Stimulated activated memory B cell treated with anti-CD40 and anti-IgM and Interleukin-4, amounts not matched to agents 10 μg/mL and 1 μg/mL and 100 μg/mL, for 72 hours (primary cell): ENCODE results near the gene EGFL7.

ENCODE experiments used
- ATAC-seq: fragments of 150-1000 bp; cut with Tn5 transposase; 2 replicates; pipeline ENCODE4 v1.10.0; 2021
- H3K27ac Mint-ChIP-seq: one replicate; pipeline ENCODE4 v1.8.0; 2022; ENCODE audit warnings: mild to moderate bottlenecking, mixed read lengths
- H3K27me3 Mint-ChIP-seq: one replicate; pipeline ENCODE4 v1.8.0; 2022; ENCODE audit warnings: mixed read lengths
- H3K36me3 Mint-ChIP-seq: one replicate; pipeline ENCODE4 v1.8.0; 2022; ENCODE audit warnings: mixed read lengths
- H3K4me1 Mint-ChIP-seq: one replicate; pipeline ENCODE4 v1.8.0; 2022; ENCODE audit warnings: mixed read lengths
- H3K4me3 Mint-ChIP-seq: one replicate; pipeline ENCODE4 v1.8.0; 2022; ENCODE audit warnings: mild to moderate bottlenecking, moderate library complexity, mixed read lengths
- H3K9me3 Mint-ChIP-seq: one replicate; pipeline ENCODE4 v1.8.0; 2022; ENCODE audit warnings: mixed read lengths

The EGFL7 gene

DNA sequence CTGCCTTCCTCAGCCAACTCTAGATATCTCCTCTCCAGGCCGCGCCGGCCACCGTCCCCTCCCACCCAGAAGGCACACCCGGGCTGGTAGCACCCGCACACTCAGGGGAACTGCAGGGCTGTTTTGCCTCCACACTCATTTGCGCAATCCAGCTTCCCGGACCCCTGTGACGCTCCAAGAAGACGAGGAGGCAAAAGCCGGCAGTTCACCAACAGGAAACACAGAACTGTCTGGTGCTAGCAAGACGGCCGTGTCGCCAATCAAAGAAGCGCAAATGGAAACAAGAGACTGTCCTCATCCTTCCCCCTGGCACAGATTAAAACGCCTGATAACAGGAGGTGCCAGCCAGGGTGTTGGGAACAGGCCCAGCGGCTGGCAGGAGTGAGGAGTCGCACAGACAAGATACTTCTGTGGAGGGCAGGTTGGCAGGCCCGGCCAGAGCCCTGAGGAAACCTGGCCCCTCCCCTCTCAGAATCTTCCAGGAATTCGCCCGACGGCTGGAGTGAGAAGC lies 16.8 kb downstream of the EGFL7 start:
- Mint-ChIP-seq H3K27ac (no peak overlapping the region), H3K4me1 (peaks cover 9% of the 10 kb centered on the region)

DNA sequence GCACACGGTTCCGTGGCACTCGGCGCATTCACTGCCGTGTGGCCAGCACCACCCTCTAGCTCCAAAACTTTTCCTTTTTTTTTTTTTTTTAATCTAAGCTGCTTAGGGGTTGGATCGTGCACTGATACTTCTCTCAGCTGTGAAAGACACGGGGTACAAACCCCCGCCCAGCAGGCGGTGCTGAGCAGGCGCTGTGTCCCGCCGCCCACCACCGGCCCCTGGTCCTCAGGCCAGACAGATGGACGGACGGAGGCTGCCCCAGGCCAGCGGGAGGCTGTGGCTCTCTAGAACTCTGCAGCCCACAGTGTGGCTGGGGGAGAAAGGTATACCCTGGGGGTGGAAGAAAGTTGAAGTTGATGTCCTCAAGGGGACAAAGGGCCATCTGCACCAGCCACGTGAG lies 18.3 kb downstream of the EGFL7 start:
- no peaks in the 10 kb centered on the region for H3K9me3 Mint-ChIP-seq
- H3K4me3 Mint-ChIP-seq, result no peak overlapping the region
- ATAC-seq, result no peak
- no peaks in the 10 kb centered on the region for H3K27me3 Mint-ChIP-seq
- no peak overlapping the region for H3K27ac Mint-ChIP-seq
- peaks cover 5% of the 10 kb centered on the region for H3K36me3 Mint-ChIP-seq
- peaks cover 13% of the 10 kb centered on the region for H3K4me1 Mint-ChIP-seq

More for the DNA sequence above, 16.8 kb downstream of the EGFL7 start:
- H3K9me3 Mint-ChIP-seq, result no peaks in the 10 kb centered on the region
- H3K27me3 Mint-ChIP-seq, result no peaks in the 10 kb centered on the region
- H3K4me3 Mint-ChIP-seq, result no peak overlapping the region
- ATAC-seq, result no peak
- H3K36me3 Mint-ChIP-seq, result peaks cover 5% of the 10 kb centered on the region

DNA sequence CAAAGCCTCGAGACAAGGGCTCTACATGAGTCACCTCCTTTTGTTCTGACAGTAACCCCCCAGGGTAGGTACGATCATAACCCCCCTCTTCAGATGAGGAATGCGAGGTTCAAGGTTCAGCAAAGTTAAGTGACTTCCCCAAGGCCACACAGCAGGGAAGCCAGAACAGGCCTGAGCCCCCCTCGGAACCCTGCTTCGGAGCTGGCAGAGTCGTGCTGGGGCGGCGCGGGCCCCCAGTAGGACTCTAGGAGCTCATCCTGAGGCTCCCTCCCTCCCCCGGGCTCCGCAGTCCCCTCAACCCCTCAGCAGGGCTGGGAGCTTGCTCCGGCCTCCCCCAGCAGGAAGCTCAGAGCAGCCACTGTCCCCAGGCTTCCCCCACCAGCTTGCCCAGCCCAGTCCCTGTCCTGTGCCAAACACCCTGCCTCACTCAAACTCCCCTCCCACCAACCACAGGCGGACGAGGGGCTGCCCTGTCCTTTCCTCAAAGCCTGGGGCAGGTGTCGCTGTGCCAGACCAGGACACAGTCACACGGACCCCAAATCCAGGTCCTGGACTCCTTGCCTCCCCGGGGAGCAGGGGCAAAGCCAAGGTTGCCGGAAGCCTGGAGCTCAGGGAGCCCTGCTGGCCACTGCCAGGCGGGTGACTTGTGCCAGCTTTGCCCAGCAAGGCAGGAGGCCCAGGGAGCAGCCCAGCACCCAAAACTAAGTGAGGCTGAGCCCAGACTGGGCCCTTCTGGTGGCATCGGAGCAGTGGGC lies 19.4 kb downstream of the EGFL7 start:
- no peak overlapping the region for H3K4me3 Mint-ChIP-seq
- no peaks in the 10 kb centered on the region for H3K9me3 Mint-ChIP-seq
- peaks cover 17% of the 10 kb centered on the region for H3K4me1 Mint-ChIP-seq
- H3K27ac Mint-ChIP-seq, result no peak overlapping the region
- H3K36me3 Mint-ChIP-seq, result no peaks in the 10 kb centered on the region
- no peak for ATAC-seq
- no peaks in the 10 kb centered on the region for H3K27me3 Mint-ChIP-seq

- Mint-ChIP-seq H3K9me3 (no peaks in the 10 kb centered on the region), H3K4me1 (peaks cover 17% of the 10 kb centered on the region), H3K27me3 (no peaks in the 10 kb centered on the region), H3K36me3 (no peaks in the 10 kb centered on the region), H3K4me3 (no peak overlapping the region), H3K27ac (no peak overlapping the region)
- ATAC-seq, result no peak
Measured at GRCh38 chr9:136682710-136683109, 20.0 kb downstream of the EGFL7 start.

- H3K36me3 Mint-ChIP-seq, result no peaks in the 10 kb centered on the region
- no peaks in the 10 kb centered on the region for H3K27me3 Mint-ChIP-seq
- H3K4me3 Mint-ChIP-seq, result no peak overlapping the region
- no peak for ATAC-seq
- H3K9me3 Mint-ChIP-seq, result no peaks in the 10 kb centered on the region
- no peak overlapping the region for H3K27ac Mint-ChIP-seq
- H3K4me1 Mint-ChIP-seq, result peaks cover 22% of the 10 kb centered on the region
Measured at GRCh38 chr9:136683173-136683745, 20.5 kb downstream of the EGFL7 start.

DNA sequence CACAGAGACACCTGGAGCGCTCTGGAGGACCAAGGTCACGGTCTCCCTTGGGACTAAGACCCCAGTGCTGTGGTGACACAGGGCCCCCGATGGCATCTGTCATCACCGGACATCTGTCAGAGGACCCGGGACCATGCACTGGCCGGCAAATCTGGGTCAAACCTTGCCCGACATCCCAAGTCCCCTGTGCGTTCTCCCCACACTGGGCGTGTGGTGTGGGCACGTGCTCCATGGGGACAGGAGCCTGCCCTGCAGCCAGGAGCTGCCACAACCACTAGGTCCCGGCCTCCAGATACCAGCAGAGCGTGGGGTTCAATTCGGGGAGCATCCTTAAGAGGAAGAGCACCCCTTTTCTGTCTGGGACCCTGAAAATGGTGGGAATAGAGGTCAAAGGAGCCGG lies 21.0 kb downstream of the EGFL7 start:
- ATAC-seq, result no peak
- Mint-ChIP-seq H3K9me3 (no peaks in the 10 kb centered on the region), H3K36me3 (no peaks in the 10 kb centered on the region), H3K27me3 (no peaks in the 10 kb centered on the region), H3K27ac (no peak overlapping the region), H3K4me1 (peaks cover 24% of the 10 kb centered on the region), H3K4me3 (no peak overlapping the region)

DNA sequence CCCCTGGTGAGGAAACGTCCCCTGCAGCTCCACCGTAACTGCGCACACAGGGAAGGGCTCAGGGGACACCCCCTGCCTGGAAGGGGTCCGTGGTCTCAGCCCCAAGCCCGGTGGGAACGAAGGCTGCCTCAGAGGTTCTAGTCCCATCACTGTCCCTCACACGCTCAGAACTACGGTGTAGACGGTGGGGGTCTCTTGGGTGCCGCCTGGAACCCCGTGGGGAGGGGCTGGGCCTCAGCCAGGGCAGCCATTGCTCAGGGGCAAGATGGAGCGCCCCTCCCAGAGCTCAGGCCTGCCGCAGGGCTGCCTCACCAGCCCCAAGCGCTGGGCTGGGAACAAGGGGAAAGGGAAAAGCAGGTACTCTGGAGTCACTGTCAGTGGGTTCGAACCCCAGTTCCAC lies 21.6 kb downstream of the EGFL7 start:
- no peak overlapping the region for H3K27ac Mint-ChIP-seq
- no peaks in the 10 kb centered on the region for H3K27me3 Mint-ChIP-seq
- no peaks in the 10 kb centered on the region for H3K9me3 Mint-ChIP-seq
- peaks cover 19% of the 10 kb centered on the region for H3K4me1 Mint-ChIP-seq
- H3K36me3 Mint-ChIP-seq, result no peaks in the 10 kb centered on the region
- no peak for ATAC-seq
- no peak overlapping the region for H3K4me3 Mint-ChIP-seq

DNA sequence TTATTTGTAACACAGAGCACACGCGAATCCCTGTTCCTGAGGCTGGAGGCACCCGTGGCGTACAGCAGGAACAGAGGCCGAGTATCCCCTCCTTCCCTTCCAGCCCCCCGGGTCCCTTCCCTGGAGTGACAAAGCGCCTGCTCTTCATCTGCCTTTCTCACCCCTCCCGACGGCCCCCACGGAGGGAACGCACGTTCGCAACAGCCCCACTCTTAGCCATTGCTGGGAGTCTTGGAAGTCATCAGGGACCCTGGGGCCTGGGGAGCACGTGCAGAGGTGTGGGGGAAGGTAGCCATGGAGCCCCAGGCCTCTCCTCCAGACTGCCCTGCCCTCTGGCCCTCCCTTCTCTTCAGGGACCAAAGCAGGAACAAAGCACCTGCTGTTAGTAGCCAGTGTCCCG lies 22.1 kb downstream of the EGFL7 start:
- Mint-ChIP-seq H3K27ac (no peak overlapping the region), H3K4me3 (no peak overlapping the region), H3K4me1 (peaks cover 15% of the 10 kb centered on the region), H3K27me3 (peaks cover 2% of the 10 kb centered on the region), H3K9me3 (no peaks in the 10 kb centered on the region), H3K36me3 (no peaks in the 10 kb centered on the region)
- no peak for ATAC-seq

GRCh38 chr9:136685216-136685615 lies 22.5 kb downstream of the EGFL7 start:
- Mint-ChIP-seq H3K27me3 (peaks cover 6% of the 10 kb centered on the region), H3K36me3 (no peaks in the 10 kb centered on the region), H3K27ac (no peak overlapping the region), H3K9me3 (no peaks in the 10 kb centered on the region), H3K4me3 (no peak overlapping the region), H3K4me1 (peaks cover 15% of the 10 kb centered on the region)
- no peak for ATAC-seq

- Mint-ChIP-seq H3K27ac (peak overlapping the region; percentile 53), H3K4me3 (peak overlapping the region; percentile 78), H3K4me1 (peaks cover 15% of the 10 kb centered on the region), H3K27me3 (peaks cover 14% of the 10 kb centered on the region), H3K36me3 (no peaks in the 10 kb centered on the region), H3K9me3 (no peaks in the 10 kb centered on the region)
- ATAC-seq, result no peak
Measured at GRCh38 chr9:136685790-136686533, 23.2 kb downstream of the EGFL7 start.

DNA sequence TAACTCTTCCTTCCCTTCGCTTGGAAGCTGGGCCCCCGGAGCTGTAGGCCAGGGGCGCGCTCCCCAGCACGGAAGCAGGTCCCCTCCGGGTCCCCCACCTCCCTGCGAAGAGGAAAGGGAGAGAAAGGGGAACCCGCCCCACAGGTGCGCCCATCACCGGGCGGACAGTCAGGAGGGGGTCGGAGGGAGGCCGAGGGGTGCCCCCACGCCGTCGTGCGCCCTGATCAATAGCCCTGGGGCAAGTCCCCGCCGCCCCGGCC lies 23.7 kb downstream of the EGFL7 start:
- Mint-ChIP-seq H3K27ac (peak overlapping the region; percentile 53), H3K4me3 (peak overlapping the region; percentile 78), H3K4me1 (peaks cover 15% of the 10 kb centered on the region), H3K36me3 (no peaks in the 10 kb centered on the region), H3K27me3 (peaks cover 19% of the 10 kb centered on the region), H3K9me3 (no peaks in the 10 kb centered on the region)
- peak; percentile 0 for ATAC-seq

DNA sequence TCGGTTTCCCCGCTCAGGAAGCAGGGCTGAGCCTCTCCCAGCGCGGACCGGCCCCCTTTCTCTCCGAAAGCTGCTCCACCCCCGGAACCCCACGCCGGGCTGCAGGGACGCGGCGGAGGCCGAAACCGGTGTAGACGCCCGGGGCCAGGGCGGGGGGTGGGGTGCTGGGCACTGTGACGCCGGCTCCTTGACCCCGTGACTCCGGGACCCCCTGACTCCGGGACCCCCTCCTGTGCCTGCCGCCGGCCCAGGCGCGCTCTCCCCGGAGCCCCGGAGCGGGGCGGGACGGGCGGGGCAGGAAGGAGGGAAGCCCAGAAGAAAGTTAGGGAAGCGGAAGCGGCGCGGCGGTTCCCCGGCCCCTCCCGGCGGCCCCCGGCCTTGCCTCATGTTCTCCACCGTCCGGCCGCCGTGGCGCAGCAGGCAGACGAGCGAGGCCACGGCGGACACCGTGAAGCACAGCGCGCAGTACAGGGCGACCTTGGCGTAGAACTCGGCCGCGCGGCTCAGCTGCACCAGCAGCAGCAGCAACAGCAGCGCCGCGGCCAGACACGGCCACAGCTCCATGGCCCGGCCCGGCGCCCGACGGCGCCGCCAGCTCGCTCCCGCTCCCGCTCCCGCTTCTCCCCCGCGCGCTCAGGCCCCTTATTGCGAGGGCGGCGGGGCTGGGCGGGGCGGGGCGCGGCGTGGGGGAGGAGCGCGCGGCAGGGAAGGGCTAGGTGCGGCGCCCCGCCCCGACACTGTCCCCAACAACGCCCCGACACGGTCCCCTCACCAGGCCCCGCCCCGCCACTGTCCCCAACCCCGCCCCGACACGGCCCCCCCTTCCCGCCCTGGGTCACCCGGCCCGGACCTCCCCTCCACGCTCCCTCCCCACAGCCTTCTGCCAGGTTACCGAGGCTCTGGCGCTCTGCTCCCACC lies 24.3 kb downstream of the EGFL7 start, which contains the start of gene AGPAT2:
TSS of gene AGPAT2 (minus strand) at position 664 of the 918 bp plus-strand sequence. CDS start at position 564, 100 bp downstream.
- Mint-ChIP-seq H3K4me3 (peak within 1 kb of the TSS; percentile 78), H3K36me3 (no peaks in the 10 kb centered on the region), H3K27me3 (peaks cover 21% of the 10 kb centered on the region), H3K9me3 (no peaks in the 10 kb centered on the region), H3K27ac (peak within 1 kb of the TSS; percentile 53), H3K4me1 (peaks cover 15% of the 10 kb centered on the region)
- peak; percentile 91 for ATAC-seq

DNA sequence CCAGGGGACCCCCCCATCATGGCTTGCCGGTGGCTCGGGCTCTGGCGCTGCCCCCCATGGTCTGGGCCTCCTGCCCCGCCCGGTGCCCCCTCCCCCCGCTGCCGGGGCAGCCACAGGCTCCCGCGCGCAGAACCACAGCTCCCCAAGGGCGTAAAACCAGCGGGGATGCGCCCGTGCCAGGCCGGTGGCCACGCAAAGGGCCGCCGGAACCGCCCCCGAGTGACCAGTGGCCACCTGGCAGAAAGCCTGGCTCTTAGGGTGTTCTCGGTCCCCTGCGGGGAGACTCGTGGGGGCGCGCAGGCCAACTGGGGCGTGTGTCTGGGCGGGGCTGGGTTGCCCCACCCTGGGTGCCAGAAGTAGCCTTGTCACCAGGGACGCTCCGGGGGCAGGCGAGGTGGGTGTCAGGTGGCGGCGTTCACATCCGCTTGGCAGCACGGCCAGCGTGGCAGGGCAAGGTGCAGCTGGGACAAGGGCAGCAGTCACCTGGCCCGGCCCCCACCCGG lies 25.1 kb downstream of the EGFL7 start:
- Mint-ChIP-seq H3K36me3 (no peaks in the 10 kb centered on the region), H3K4me3 (peak overlapping the region; percentile 39)
- peak; percentile 44 for ATAC-seq

GRCh38 chr9:136688274-136689107 lies 25.8 kb downstream of the EGFL7 start:
- ATAC-seq, result peak; percentile 42
- Mint-ChIP-seq H3K4me3 (peak overlapping the region; percentile 39), H3K36me3 (no peaks in the 10 kb centered on the region), H3K4me1 (peaks cover 15% of the 10 kb centered on the region), H3K27ac (no peak overlapping the region), H3K27me3 (peaks cover 29% of the 10 kb centered on the region), H3K9me3 (no peaks in the 10 kb centered on the region)

More for the DNA sequence above, 25.1 kb downstream of the EGFL7 start:
- no peak overlapping the region for H3K27ac Mint-ChIP-seq
- peaks cover 21% of the 10 kb centered on the region for H3K27me3 Mint-ChIP-seq
- peaks cover 15% of the 10 kb centered on the region for H3K4me1 Mint-ChIP-seq
- H3K9me3 Mint-ChIP-seq, result no peaks in the 10 kb centered on the region
